ENCODE data around the gene ARNT2.

DNA sequence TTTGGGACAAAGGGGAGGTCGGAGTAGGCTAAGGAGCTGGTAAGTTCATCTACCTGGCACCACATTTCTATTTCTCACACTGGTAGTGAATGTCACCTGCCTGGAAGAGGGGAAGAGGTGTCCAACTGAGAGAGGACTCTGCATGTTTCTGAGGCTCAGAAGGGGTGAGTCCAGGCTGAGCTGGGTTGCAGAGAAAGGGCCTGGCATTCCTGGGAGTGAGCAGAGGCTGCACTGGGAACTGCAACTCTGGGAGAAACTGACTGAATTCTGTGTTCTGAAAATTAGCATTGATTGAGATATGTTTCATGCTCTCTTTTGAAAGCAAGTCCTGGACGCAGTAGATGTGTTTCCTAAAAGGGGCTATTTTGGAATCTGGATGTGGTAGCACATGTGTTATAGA, 32.3 kb upstream of the ARNT2 start:
- TF ChIP-seq, protein P1, sequence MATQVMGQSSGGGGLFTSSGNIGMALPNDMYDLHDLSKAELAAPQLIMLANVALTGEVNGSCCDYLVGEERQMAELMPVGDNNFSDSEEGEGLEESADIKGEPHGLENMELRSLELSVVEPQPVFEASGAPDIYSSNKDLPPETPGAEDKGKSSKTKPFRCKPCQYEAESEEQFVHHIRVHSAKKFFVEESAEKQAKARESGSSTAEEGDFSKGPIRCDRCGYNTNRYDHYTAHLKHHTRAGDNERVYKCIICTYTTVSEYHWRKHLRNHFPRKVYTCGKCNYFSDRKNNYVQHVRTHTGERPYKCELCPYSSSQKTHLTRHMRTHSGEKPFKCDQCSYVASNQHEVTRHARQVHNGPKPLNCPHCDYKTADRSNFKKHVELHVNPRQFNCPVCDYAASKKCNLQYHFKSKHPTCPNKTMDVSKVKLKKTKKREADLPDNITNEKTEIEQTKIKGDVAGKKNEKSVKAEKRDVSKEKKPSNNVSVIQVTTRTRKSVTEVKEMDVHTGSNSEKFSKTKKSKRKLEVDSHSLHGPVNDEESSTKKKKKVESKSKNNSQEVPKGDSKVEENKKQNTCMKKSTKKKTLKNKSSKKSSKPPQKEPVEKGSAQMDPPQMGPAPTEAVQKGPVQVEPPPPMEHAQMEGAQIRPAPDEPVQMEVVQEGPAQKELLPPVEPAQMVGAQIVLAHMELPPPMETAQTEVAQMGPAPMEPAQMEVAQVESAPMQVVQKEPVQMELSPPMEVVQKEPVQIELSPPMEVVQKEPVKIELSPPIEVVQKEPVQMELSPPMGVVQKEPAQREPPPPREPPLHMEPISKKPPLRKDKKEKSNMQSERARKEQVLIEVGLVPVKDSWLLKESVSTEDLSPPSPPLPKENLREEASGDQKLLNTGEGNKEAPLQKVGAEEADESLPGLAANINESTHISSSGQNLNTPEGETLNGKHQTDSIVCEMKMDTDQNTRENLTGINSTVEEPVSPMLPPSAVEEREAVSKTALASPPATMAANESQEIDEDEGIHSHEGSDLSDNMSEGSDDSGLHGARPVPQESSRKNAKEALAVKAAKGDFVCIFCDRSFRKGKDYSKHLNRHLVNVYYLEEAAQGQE (IDR thresholded peaks at IDR 0.05; ENCODE audit: low read depth, low read length) = no peak
- TF ChIP-seq, protein P2, sequence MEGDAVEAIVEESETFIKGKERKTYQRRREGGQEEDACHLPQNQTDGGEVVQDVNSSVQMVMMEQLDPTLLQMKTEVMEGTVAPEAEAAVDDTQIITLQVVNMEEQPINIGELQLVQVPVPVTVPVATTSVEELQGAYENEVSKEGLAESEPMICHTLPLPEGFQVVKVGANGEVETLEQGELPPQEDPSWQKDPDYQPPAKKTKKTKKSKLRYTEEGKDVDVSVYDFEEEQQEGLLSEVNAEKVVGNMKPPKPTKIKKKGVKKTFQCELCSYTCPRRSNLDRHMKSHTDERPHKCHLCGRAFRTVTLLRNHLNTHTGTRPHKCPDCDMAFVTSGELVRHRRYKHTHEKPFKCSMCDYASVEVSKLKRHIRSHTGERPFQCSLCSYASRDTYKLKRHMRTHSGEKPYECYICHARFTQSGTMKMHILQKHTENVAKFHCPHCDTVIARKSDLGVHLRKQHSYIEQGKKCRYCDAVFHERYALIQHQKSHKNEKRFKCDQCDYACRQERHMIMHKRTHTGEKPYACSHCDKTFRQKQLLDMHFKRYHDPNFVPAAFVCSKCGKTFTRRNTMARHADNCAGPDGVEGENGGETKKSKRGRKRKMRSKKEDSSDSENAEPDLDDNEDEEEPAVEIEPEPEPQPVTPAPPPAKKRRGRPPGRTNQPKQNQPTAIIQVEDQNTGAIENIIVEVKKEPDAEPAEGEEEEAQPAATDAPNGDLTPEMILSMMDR (IDR thresholded peaks at IDR 0.05) = no peak
- no peak for TF ChIP-seq EP300 (IDR thresholded peaks at IDR 0.05; ENCODE audit: borderline replicate concordance in 1 of 2, low read depth in 1 of 2, low read length in 1 of 2)
- no peak for TF ChIP-seq YY1 (IDR thresholded peaks at IDR 0.05; ENCODE audit: low read depth)
- TF ChIP-seq MEF2A (IDR thresholded peaks at IDR 0.05; ENCODE audit: borderline replicate concordance, low read depth) = no peak
- TF ChIP-seq FOXM1 (IDR thresholded peaks at IDR 0.05; ENCODE audit: low read depth) = no peak
- TF ChIP-seq, protein P3, sequence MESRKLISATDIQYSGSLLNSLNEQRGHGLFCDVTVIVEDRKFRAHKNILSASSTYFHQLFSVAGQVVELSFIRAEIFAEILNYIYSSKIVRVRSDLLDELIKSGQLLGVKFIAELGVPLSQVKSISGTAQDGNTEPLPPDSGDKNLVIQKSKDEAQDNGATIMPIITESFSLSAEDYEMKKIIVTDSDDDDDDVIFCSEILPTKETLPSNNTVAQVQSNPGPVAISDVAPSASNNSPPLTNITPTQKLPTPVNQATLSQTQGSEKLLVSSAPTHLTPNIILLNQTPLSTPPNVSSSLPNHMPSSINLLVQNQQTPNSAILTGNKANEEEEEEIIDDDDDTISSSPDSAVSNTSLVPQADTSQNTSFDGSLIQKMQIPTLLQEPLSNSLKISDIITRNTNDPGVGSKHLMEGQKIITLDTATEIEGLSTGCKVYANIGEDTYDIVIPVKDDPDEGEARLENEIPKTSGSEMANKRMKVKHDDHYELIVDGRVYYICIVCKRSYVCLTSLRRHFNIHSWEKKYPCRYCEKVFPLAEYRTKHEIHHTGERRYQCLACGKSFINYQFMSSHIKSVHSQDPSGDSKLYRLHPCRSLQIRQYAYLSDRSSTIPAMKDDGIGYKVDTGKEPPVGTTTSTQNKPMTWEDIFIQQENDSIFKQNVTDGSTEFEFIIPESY (IDR thresholded peaks at IDR 0.05; ENCODE audit: borderline replicate concordance, low read depth) = no peak
